NCI-H524 (cell line): Measurements from ENCODE around the gene PRSS12.
"Not testable (repeated sequence)": the region's sequence is repeated elsewhere in the genome, so short reads cannot be mapped to it uniquely, and the experiment has no call there.

Source experiments
- DNase-seq, 2 experiments: peaks; one replicate each; lab custom pipeline; 2025; lab: John Stamatoyannopoulos, UW

Gene PRSS12

GRCh38 chr4:118278473-118279274 lies 74.1 kb downstream of the PRSS12 start:
- DNase-seq: peak; percentile 78 to 90

DNA sequence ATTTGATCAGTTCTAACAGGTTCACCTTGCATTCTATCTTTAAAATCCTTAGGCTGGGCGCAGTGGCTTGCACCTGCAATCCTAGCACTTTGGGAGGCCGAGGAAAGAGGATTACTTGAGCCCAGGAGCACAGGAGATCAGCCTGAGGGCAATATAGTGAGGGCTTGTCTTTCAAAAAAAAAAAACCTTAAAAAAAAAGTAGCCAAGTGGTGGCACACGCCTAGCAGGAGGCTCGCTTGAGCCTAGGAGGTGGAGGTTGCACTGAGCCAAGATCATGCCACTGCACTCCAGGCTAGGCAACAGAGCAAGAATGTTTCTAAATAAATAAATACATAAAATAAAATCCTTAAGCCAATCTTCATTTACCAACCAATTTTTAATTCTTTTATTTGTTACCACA lies 75.6 kb downstream of the PRSS12 start:
- DNase-seq: no peak

- no peak for DNase-seq
These were observed 76.2 kb downstream of the PRSS12 start for GRCh38 chr4:118276580-118276979.

- no peak for DNase-seq
These were observed 79.2 kb downstream of the PRSS12 start for GRCh38 chr4:118273642-118274041.

DNA sequence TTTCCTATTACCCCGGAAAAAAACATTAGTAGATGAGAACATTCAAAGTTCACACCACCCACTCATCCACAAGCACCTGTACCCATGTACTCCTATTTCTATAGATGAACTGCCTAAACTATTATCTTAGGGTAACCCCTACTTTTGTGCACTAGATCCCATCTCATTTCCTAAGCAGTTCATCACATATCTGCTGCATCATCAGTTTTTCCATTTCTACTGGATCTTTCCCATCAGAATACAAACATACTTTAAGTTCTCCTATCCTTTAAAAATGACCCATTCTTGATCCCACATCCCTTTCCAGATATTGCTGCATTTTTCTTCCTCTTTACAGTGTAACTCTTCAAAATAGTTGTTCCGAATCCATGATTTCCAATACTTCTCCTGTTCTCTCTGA lies 81.0 kb downstream of the PRSS12 start:
- DNase-seq: no peak

GRCh38 chr4:118270492-118270891 lies 82.3 kb downstream of the PRSS12 start:
- peak in 1 of 2 experiments; percentile 19 for DNase-seq

- DNase-seq: no peak
These were observed 84.0 kb downstream of the PRSS12 start for GRCh38 chr4:118268780-118269179.

DNA sequence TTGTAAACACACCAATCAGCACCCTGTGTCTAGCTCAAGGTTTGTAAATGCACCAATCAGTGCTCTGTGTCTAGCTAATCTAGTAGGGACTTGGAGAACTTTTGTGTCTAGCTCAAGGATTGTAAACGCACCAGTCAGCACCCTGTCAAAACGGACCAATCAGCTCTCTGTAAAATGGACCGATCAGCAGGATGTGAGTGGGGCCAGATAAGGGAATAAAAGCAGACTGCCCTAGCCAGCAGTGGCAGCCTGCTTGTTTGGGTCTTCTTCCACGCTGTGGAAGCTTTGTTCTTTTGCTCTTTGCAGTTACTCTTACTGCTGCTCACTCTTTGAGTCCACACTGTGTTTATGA lies 86.7 kb downstream of the PRSS12 start:
- DNase-seq: not testable (repeated sequence)

- peak in 1 of 2 experiments; percentile 32 for DNase-seq
These were observed 87.3 kb downstream of the PRSS12 start for GRCh38 chr4:118265312-118266144.

- no peak for DNase-seq
These were observed 88.7 kb downstream of the PRSS12 start for GRCh38 chr4:118264096-118264495.

- no peak for DNase-seq
These were observed 92.5 kb downstream of the PRSS12 start for GRCh38 chr4:118260309-118260708.

DNA sequence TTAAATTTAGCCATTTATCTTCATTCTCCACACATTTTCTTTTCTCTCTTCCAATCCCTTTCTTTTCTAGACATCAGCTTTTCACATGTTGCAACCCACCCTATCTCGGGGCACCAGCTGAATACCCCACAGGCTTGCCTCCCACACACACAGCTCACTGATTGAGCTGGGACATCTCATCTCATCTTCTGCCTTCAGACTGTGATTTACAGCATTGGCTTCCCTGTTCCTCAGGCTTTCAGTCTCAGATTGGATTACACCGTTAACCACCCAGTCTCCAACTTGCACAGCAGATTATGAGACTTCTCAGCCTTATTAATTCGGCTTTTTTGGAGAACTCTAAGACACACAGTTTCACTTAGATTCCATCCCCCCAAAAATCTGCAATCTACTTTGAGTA lies 93.7 kb downstream of the PRSS12 start:
- no peak for DNase-seq

DNA sequence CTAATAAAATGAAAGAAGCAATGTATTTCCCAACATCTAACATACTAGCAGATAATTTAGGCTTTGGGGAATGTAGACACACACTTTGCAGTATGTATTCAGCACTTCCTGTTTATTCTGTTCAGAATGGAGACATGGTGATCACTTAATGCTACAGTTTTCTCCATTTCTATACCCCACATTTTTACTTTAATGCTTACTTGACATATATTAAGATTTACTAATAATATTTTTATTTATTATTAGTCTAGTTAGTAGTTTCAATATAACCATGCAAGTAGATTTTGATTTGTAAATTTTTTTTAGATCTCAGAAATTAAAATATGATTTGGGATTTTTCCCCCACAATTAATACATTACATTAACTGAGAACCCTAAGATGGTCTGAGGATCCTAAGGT lies 98.4 kb downstream of the PRSS12 start:
- no peak for DNase-seq

DNA sequence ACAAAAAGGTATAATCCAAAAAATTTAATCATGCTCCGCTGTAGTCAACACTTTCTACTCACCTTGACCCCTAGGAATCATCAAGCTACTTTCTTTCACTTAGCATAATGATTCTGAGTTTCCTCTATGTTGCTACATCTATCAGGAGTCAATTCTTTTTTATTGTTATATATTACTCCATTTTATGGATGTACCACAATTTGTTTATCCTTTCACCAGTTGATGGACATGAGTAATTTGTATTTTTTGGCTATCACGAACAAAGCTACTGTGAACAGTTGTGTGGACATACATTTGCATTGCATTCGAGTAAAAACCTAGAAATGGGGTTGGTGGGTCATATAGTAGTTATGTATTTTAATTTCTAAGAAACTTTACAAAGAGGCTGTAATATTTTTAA lies 102.9 kb downstream of the PRSS12 start:
- no peak for DNase-seq

DNA sequence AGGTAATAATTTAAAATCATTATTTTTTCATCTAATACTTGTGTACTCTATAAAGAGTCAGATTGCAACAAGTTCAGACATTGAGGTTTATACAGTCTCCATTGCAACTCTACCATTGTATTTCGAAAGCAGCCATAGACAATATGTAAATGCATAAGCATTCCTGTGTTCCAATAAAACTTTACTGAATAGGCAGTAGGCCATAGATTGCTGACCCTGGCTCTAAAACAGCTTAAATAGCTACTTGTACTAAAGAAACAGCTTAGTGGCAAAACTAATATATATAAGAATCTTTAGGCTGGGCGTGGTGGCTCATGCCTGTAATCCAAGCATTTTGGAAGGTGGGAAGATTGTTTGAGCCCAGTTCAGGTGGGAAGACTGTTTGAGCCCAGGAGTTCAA lies 115.3 kb downstream of the PRSS12 start:
- DNase-seq: no peak

GRCh38 chr4:118235566-118236120 lies 117.2 kb downstream of the PRSS12 start:
- no peak for DNase-seq
